B cell (primary cell): ENCODE results near the gene ZNF705A.
"Not testable (repeated sequence)": the region's sequence is repeated elsewhere in the genome, so short reads cannot be mapped to it uniquely, and the experiment has no call there.

ENCODE experiments used
- CTCF ChIP-seq: fragments of 200-600 bp; IDR thresholded peaks from one replicate; pipeline ENCODE4 v1.8.0; 2022; ENCODE audit warnings: antibody characterized with exemption, mild to moderate bottlenecking
- EZH2 ChIP-seq: IDR thresholded peaks from 2 replicates; pipeline ENCODE4 v1.6.1; 2012; ENCODE audit warnings: borderline replicate concordance, low read depth, mild to moderate bottlenecking, moderate library complexity, low read length; ENCODE audit not compliant: insufficient read depth, poor library complexity, severe bottlenecking

- not testable (repeated sequence) for TF ChIP-seq CTCF, EZH2
These were observed 43.7 kb upstream of the ZNF705A start for GRCh38 chr12:8113117-8113516.
